Left forelimb (tissue), 1 donor: ENCODE measurements around the gene ZNF224.
A peak's percentile ranks its signal among the peaks of the same experiment; 100 is the strongest.

Experiments used
- DNase-seq: peaks from one replicate; pipeline ENCODE4 v3.0.0-alpha.2; 2018; ENCODE audit warnings: low spot score

Gene ZNF224

DNA sequence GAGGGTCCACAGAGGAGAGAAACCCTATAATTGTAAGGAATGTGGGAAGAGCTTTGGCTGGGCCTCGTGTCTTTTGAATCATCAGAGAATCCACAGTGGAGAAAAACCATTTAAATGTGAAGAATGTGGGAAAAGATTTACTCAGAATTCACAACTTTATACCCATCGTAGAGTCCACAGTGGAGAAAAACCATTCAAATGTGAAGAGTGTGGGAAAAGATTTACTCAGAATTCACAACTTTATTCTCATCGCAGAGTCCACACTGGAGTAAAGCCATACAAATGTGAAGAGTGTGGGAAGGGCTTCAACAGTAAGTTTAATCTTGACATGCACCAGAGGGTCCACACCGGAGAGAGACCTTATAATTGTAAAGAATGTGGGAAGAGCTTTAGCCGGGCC is 37.8 kb downstream of the ZNF224 start:
- no peak for DNase-seq

DNA sequence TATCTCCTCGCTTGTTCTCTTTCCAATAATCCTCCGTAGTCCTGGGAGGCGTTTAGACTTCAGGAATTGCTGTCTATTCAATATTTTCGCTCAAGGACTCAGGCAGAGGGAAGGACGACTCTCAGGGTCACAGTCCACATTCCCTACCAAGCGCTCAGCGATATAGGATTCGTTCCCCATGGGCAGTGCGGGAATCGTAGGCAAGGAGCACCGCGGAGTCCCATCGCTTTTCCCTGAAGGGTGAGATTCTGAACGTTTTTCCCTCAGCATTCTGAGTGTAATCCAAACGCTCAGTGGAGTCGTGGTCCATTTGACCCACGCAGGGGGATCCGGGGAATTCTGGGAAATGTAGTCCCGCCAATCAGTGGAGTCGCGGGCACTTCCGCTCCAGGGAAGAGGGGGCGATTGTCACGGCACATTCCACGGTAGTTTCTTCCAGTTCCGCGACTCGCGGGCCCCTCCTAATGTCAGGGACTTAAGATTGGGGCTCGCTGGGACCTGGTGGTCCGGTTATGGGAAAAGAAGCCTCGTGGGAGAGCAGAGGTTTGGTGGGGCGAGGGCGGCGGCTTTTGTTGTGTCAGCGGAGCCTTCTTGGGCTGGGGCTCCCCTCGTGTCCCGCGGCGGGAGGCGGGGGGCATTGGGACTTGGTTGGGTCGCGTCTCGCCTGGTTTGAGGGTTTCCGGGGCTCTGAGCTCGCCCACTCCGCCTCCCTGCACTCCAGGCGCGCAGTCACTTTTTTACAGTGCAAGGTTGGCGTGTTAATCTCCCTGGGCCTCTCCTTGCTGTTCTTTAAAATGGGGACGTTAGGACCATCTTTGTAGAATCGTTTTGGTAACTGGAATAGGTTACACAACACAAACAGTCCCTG is 47.3 kb downstream of the ZNF224 start, which contains the start of gene ZNF234:
Gene ZNF234, plus strand, starts transcription at position 364 of the 868 bp plus-strand sequence. CDS start 3,079 bp downstream, outside the sequence.
- peak; percentile 89 for DNase-seq

- DNase-seq = no peak
Observed at GRCh38 chr19:44142059-44142433, 47.9 kb downstream of the ZNF224 start.

DNA sequence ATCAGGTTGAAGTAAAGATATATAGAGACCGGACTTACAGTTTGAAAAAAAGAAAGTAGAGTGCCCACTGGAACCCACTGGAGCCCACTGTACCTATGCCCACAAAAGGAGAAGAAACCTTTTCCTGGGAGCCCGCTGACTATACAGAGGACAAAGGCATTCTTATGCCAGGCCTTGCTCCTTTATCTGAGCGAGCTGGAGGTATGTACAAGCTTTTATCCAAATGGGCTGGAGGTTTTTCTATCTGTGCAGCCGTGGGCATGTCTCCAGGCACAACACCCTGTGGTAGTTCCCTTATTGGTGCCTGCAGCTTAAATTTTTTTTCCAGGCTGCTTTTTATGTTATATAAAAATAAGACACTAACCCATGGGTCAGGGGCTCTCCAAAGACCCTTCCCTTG is 55.6 kb downstream of the ZNF224 start:
- no peak for DNase-seq

GRCh38 chr19:44151491-44151890 is 57.3 kb downstream of the ZNF224 start:
- DNase-seq = no peak

- DNase-seq = no peak
Observed at GRCh38 chr19:44156475-44156874, 62.3 kb downstream of the ZNF224 start.
